Thymus (tissue), 11 donors: ENCODE measurements around the gene KCNT1. TPM values are rescaled to one million over a fixed set of nuclear protein-coding genes. Genes with fewer than 3 reads are reported as not detected.

Source experiments
- DNase-seq, 9 donors: peaks; one replicate each; pipeline ENCODE4 v3.0.0-alpha.2; 2013; ENCODE audit warnings: low spot score in 9 of 9, low read depth in 6 of 9, missing footprints in 1 of 9
- H3K27ac ChIP-seq, 2 donors: one replicate each; pipeline ENCODE4 v1.5.1; 2013; ENCODE audit warnings: control low read depth in 1 of 2, low read depth in 1 of 2, low read length in 1 of 2, mild to moderate bottlenecking in 1 of 2, moderate library complexity in 1 of 2
- H3K27me3 ChIP-seq, 2 donors: one replicate each; pipeline ENCODE4 v1.5.1; 2013; ENCODE audit warnings: low read length in 1 of 2; ENCODE audit not compliant: control insufficient read depth in 2 of 2, insufficient read depth in 1 of 2
- H3K36me3 ChIP-seq, 2 donors: one replicate each; pipeline ENCODE4 v1.5.1; 2013; ENCODE audit warnings: low read length in 1 of 2, mild to moderate bottlenecking in 1 of 2, moderate library complexity in 1 of 2; ENCODE audit not compliant: control insufficient read depth in 2 of 2, insufficient read depth in 2 of 2
- H3K4me1 ChIP-seq, 2 donors: one replicate each; pipeline ENCODE4 v1.5.1; 2013; ENCODE audit warnings: low read length in 2 of 2; ENCODE audit not compliant: control insufficient read depth in 2 of 2, insufficient read depth in 2 of 2
- H3K4me3 ChIP-seq, 2 donors: one replicate each; pipeline ENCODE4 v1.5.1; 2013; ENCODE audit warnings: low read length in 2 of 2, control low read depth in 1 of 2, mild to moderate bottlenecking in 1 of 2
- H3K9me3 ChIP-seq, 2 donors: one replicate each; pipeline ENCODE4 v1.5.1; 2013; ENCODE audit warnings: low read length in 1 of 2, mild to moderate bottlenecking in 1 of 2; ENCODE audit not compliant: control insufficient read depth in 2 of 2, insufficient read depth in 1 of 2
- WGBS: extraction: QIAGEN DNeasy Blood & Tissue Kit; methylation state at CpG from one replicate; pipeline ENCODE4 v1.1.7; 2013; 5-methylcytosine and 5-hydroxymethylcytosine counted together
- polyA plus RNA-seq: library from polyadenylated mRNA; stranded (reverse); fragments of 200-250 nt; gene quantifications from one replicate; pipeline ENCODE4 v1.2.3, GENCODE V29; 2013
- total RNA-seq: library from RNA; stranded (reverse); fragments of 120-200 nt; gene quantifications from one replicate; pipeline ENCODE4 v1.2.4, GENCODE V29; 2013
- donor health status: healthy.

KCNT1 gene
- total and polyA plus RNA-seq, 2 donors = 0.05 to 0.25 TPM

GRCh38 chr9:135797507-135798262, 95.7 kb downstream of the KCNT1 start:
- Histone ChIP-seq H3K27me3 (peaks cover 0 to 2% of the 10 kb centered on the region in 2 donors), H3K27ac (no peak overlapping the region), H3K9me3 (no peaks in the 10 kb centered on the region), H3K4me1 (no peaks in the 10 kb centered on the region), H3K4me3 (no peak overlapping the region), H3K36me3 (no peaks in the 10 kb centered on the region)
- 58% methylated on average over 24 of the region's 24 CpGs for WGBS
- DNase-seq = peak in 2 of 9 donors; percentile 1 to 5

- no peaks in the 10 kb centered on the region for H3K4me1 ChIP-seq
- DNase-seq = no peak
- no peak overlapping the region for H3K4me3 ChIP-seq
- WGBS = 87% methylated on average over 10 of the region's 10 CpGs
- no peak overlapping the region for H3K27ac ChIP-seq
- no peaks in the 10 kb centered on the region for H3K9me3 ChIP-seq
- H3K36me3 ChIP-seq = no peaks in the 10 kb centered on the region
- H3K27me3 ChIP-seq = peaks cover 0 to 2% of the 10 kb centered on the region in 2 donors
These were observed 96.2 kb downstream of the KCNT1 start for GRCh38 chr9:135798263-135798585.

- Histone ChIP-seq H3K4me3 (no peak overlapping the region), H3K27ac (no peak overlapping the region), H3K9me3 (no peaks in the 10 kb centered on the region), H3K4me1 (no peaks in the 10 kb centered on the region), H3K36me3 (no peaks in the 10 kb centered on the region), H3K27me3 (no peaks in the 10 kb centered on the region)
- 98% methylated on average over 13 of the region's 13 CpGs for WGBS
- DNase-seq = no peak
These were observed 97.3 kb downstream of the KCNT1 start for GRCh38 chr9:135799261-135799660.

- no peak for DNase-seq
- 96% methylated on average over 6 of the region's 6 CpGs for WGBS
These were observed 99.1 kb downstream of the KCNT1 start for GRCh38 chr9:135801070-135801469.

GRCh38 chr9:135802876-135803419, 101.0 kb downstream of the KCNT1 start:
- 86% methylated on average over 18 of the region's 18 CpGs for whole genome bisulfite sequencing
- DNase-seq = no peak

More at GRCh38 chr9:135801070-135801469, 99.1 kb downstream of the KCNT1 start:
- H3K9me3 ChIP-seq = no peaks in the 10 kb centered on the region
- H3K4me3 ChIP-seq = no peak overlapping the region
- H3K27ac ChIP-seq = no peak overlapping the region
- no peaks in the 10 kb centered on the region for H3K36me3 ChIP-seq
- no peaks in the 10 kb centered on the region for H3K27me3 ChIP-seq
- H3K4me1 ChIP-seq = no peaks in the 10 kb centered on the region

GRCh38 chr9:135803441-135803840, 101.5 kb downstream of the KCNT1 start:
- Histone ChIP-seq H3K36me3 (no peaks in the 10 kb centered on the region), H3K27ac (no peak overlapping the region), H3K9me3 (no peaks in the 10 kb centered on the region), H3K27me3 (no peaks in the 10 kb centered on the region), H3K4me3 (no peak overlapping the region), H3K4me1 (no peaks in the 10 kb centered on the region)
- WGBS = 97% methylated on average over 10 of the region's 10 CpGs
- DNase-seq = no peak

More at GRCh38 chr9:135802876-135803419, 101.0 kb downstream of the KCNT1 start:
- Histone ChIP-seq H3K4me3 (no peak overlapping the region), H3K36me3 (no peaks in the 10 kb centered on the region), H3K9me3 (no peaks in the 10 kb centered on the region), H3K27ac (no peak overlapping the region), H3K4me1 (no peaks in the 10 kb centered on the region), H3K27me3 (no peaks in the 10 kb centered on the region)

GRCh38 chr9:135804581-135805421, 102.8 kb downstream of the KCNT1 start:
- Histone ChIP-seq H3K9me3 (no peaks in the 10 kb centered on the region), H3K27me3 (no peaks in the 10 kb centered on the region), H3K36me3 (no peaks in the 10 kb centered on the region), H3K4me1 (no peaks in the 10 kb centered on the region), H3K4me3 (no peak overlapping the region), H3K27ac (no peak overlapping the region)
- WGBS = 94% methylated on average over 24 of the region's 24 CpGs
- no peak for DNase-seq

GRCh38 chr9:135805422-135806022, 103.5 kb downstream of the KCNT1 start:
- no peaks in the 10 kb centered on the region for H3K27me3 ChIP-seq
- no peak overlapping the region for H3K27ac ChIP-seq
- no peaks in the 10 kb centered on the region for H3K36me3 ChIP-seq
- no peak overlapping the region for H3K4me3 ChIP-seq
- no peaks in the 10 kb centered on the region for H3K9me3 ChIP-seq
- WGBS = 76% methylated on average over 22 of the region's 22 CpGs
- H3K4me1 ChIP-seq = no peaks in the 10 kb centered on the region
- no peak for DNase-seq

- no peaks in the 10 kb centered on the region for H3K9me3 ChIP-seq
- H3K27me3 ChIP-seq = no peaks in the 10 kb centered on the region
- no peak for DNase-seq
- H3K27ac ChIP-seq = no peak overlapping the region
- 98% methylated on average over 10 of the region's 10 CpGs for WGBS
- peaks cover 13 to 20% of the 10 kb centered on the region in 2 donors for H3K36me3 ChIP-seq
- H3K4me1 ChIP-seq = no peaks in the 10 kb centered on the region
- no peak overlapping the region for H3K4me3 ChIP-seq
These were observed 107.2 kb downstream of the KCNT1 start for GRCh38 chr9:135809166-135809565.
